T-helper 1 cell (primary cell): Measurements from ENCODE around the gene SH3YL1.

Source experiments
- DNase-seq, 5 donors: peaks; one replicate each; pipeline ENCODE4 v3.0.0-alpha.2; 2012 to 2020
- total RNA-seq, 4 donors: gene quantifications; one replicate each; lab custom pipeline; 2026; lab: John Stamatoyannopoulos, UW

SH3YL1 gene, protein sequence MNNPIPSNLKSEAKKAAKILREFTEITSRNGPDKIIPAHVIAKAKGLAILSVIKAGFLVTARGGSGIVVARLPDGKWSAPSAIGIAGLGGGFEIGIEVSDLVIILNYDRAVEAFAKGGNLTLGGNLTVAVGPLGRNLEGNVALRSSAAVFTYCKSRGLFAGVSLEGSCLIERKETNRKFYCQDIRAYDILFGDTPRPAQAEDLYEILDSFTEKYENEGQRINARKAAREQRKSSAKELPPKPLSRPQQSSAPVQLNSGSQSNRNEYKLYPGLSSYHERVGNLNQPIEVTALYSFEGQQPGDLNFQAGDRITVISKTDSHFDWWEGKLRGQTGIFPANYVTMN
- total RNA-seq = 46.0 to 67.5 (median 60.8) reads per million in 4 donors

GRCh38 chr2:263774-264492, at the start of gene SH3YL1:
Gene SH3YL1 (minus strand): TSS chr2:264032. CDS start chr2:263984, 48 bp downstream.
- peak; percentile 27 to 68 (median 64) for DNase-seq

DNA sequence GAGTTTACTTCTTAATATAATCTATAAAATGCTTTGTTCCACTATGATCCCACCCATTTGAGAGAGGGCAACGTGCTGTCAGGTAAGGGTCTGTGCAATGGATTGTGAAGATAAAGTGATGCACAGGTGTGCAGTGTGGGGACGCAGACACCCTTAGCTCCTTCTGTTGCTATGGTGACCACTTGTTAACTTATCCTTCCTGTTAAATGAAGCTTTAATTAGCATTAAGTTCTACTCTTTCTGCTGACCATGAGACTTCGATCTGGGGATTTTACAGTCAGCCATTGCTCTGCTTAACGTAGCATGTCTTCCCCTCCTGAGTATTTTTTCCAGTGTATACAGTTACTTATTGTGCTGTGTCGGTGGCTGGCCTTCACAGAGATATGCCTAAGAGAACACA, 47.2 kb upstream of the SH3YL1 start:
- no peak for DNase-seq

DNA sequence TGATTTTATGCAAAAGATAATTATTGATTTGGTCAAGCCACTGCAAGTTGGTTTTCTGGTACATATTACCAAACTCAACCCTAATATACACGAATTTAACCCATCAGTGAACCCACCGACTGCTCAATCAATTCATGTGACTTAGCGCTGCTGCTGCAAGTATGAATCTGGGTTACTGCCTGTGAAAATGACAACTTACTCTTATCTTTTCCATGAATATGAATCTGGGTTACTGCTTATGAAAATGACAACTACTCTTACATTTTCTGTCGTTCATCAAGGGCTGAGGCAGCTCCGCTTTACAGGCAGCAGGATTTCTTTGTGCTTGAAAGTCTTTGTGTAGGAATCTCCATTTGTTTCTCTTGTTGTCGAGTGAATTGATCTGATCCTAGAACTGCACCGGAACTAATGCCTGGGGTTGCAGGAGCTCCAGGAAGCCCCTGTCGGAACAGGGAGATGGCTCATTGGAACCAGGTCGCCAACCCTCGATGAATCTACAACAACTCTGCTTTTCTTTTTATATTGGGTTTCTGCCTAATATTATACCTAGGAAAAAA, 46.2 kb upstream of the SH3YL1 start:
- no peak for DNase-seq

- no peak for DNase-seq
Observed at GRCh38 chr2:309148-309953, 45.5 kb upstream of the SH3YL1 start.

DNA sequence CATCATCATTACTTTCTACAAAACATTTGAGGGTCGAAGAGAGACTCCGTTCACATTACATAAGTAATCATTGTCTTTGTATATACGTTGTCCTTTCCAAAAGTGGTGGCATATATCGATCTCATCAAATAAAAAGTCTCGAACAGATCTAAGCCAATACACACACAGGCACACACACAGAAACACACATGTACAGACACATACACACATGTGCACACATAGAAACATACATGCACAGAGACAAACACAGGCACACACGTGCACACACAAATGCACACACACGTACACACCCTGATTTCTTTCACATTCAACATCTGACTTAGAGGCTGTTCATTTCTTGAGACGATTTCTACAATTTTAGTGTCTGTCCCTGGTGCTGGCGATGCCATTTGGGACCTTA, 41.5 kb upstream of the SH3YL1 start:
- no peak for DNase-seq

GRCh38 chr2:296354-296753, 32.5 kb upstream of the SH3YL1 start:
- DNase-seq = no peak

DNA sequence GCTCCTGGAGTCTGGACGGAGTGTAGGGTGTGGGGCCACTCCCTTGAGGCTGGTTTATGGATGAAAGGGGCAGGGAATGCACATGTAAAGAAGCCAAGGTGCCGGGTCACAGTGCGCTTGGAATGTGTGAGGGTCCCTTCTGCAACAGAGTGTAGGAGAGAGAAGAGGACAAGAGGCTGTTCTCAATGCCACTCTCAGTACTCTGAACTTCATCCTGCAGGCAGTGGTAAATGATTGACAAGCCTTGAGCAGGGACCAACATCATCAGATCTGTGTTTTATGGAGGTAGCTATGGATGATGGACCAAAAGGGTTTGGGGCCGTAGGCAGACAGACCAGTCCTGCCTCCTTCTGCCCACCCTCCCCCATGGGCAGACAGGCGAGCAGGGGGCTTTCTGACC, 31.3 kb upstream of the SH3YL1 start:
- no peak for DNase-seq

DNA sequence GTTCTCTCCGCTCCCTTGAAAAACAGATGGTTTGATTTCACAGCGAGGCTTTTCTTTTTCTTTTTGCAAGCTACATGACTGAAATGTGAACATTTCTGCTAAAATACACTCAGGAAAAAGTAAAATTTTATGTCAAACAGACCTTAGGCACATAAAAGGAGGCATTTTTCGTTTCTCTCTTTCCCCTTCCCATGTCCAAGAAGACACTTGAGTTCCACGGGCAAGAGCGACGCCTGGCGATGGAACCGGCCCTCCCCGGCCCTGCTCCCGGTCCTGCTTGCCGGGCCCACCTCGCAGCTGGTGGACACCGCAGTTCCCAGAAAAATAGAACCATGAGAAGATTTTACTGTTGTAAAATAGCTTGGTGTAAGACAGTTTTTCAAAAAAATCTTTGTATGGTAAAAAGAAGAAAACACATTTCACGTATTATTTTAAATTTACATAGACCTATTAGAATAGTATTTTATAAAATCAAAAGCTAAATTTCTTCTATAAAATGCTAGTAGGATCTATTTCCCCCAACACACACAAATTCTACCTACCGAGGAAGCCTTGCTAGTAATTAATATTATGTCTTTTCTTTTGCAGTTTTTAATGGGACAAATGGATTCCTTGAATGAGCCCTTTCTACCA, 26.4 kb upstream of the SH3YL1 start:
- peak in 2 of 5 donors; percentile 41 to 53 for DNase-seq

DNA sequence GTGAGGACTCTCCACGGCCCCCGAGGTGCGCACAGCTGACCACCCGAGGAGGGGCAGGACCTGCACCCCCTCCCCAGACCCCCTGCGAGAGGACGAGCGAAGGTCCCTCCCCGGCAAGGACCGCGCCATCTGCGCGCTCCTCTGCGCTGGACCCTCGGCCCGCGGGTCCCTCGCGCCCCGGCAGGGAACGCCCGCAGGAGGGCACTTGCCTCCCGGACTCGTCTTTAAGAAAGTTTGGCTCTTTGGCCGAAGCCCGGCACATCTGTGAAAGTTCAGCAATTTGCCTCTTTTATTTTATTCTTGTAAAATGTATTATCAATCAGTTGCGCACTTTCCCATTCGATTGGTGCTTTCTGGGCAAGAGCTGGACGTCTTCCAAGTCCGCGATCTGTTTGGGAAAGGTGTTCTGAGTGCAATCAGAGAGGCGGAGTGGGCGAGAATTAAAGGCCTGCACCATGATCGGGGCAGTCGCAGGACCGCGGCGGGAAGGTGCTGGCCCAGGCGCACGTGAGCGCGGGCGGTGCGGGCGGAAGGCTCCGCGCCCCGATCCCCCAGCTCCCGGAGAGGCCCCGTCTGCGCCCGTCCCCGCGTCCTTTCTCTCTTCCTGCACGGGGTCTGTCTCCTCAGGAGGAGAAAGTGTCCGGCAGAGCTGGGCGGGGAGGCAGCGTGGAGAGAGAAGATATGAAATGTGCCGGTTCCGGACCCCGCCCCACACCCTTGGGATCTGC, 25.7 kb upstream of the SH3YL1 start:
- no peak for DNase-seq

DNA sequence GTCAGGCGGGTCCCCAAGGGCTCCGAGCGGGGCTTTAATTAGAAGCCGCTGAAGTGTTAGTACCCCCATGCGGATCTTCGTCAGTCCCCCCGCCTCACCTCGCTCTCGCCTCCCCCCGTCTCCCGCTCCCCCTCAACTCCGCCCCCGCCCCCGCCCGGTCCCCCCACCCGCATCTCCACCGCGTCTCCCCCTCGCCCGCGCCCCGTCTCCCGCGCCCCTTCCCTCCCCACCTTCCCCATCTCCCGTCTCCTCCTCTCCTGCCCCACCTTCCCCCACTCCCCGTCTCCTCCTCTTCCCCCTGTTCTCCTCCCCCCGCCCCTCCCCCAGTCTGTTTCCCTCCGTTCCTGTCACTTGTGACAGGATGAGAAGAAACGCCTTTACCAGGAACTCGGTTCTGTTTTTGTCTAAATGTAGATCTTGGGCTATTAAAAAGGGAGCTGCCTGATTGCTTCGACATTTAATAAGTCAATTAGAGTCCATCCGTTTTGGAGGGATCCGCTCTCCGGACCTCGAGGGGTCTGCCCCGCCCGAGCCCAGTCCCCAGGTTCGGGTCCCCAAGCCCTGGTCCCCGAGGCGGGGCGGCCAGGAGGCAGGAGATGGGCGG, 25.0 kb upstream of the SH3YL1 start:
- DNase-seq = no peak

DNA sequence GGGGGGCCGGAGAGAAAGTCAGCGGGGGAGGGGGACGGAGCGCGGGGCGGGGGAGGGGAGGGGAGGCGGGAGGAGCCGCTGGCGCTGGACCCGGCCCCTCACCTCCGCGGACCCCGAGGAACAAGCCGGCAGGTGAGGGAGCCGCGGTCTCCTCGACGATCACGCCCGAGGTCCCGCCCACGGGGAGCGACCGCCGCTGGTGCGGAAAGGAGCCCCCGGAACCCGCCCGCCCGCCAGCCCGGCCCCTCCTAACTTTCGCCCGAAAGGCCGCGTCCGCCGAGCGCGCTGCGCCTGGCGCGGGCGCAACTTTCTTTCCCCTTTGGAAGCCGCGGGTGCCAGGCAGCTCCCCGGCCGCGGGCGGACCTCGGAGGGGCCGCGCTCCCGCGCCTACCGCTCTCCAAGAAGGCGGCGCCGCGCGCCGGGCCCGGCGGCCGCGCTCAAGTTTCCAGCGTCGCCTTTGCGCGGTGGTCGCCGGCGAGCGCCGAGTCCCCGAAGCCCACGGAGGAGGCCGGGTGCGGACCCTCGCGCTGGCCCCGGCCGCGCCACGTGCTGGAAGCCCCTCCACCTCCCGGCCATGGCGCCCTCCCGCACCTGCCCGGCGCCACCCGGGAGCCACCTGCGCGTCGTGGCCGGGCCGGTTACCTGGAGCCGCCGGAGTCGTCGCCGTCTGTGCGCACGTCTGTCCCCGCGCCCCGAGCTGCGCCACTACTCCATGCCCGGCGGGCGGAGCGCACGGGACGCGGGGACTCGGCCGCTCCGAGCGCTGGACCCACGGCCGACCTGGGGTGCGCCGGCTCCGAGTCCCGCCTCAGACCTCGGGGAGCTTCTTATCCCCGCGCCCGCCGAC, 24.3 kb upstream of the SH3YL1 start, which contains the start of gene ALKAL2:
Gene ALKAL2, minus strand, starts transcription at position 181 of the 847 bp plus-strand sequence. CDS start 256 bp downstream, outside the sequence.
- no peak for DNase-seq

GRCh38 chr2:287471-287885, 23.6 kb upstream of the SH3YL1 start:
- no peak for DNase-seq

DNA sequence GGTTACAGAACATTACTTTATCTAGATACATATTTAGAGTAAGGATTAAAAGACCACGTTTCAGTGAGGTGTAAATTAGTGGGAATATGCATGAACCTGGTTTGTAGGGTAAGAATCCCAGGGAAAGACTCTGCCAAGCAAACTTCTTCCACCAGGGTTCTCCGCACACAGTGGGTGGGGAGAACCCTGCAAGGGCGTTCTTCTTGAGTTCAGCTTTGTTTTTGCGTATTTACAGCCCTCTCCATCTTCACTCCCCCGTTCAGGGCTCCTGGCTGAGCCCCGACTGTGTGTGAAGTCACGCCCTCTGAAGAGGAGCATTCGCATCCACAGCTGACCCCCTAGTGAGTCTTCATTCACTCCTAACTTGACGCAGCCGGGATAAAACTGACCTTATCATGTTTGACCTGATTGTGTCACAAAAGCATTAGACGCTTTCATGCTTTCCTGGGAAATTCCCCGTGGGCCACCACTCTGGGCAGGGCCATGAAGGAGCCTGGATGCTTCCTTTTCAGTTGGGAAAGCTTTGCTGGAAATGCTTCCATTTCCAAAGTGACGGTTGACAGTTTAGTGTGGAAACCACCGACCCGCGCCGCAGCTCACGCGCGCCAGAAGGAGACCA, 23.1 kb upstream of the SH3YL1 start:
- DNase-seq = no peak

DNA sequence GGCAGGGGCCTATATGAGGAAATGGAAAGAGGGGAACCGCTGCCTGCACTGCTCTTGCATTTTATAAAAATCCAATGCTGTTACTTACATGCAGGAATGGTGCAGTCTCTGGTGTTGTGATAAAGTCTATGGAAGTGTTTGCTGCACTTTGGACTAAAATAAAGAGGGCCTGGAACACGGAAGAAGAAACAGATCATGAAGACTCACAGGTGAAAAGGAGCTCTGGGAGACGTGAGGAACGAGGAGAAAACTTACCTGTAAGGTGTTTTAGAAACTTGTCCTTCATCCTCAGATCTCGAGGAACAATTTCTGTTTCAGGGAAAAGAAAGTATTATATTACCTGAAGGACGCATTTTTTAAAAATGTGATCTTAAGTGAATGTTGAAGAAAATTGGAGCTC, 22.2 kb upstream of the SH3YL1 start:
- no peak for DNase-seq

DNA sequence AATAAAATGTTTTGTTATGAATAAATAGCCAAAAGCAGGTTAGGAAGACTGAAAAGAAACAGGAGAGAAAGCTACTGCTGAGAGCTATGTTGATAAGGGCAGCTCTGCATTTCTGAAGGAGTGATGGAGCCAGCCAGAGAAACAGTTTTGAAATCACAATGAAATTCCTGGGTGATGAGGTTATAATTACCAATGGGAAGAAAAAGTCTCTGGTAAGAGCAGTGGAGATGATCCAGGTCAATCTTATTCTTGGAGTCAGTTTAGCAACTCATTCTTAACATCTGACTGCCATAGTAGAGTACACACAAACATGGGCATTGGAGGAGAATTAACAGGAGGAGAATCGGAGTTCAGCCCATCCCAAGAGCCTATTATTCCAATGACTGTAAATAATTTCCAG, 21.7 kb upstream of the SH3YL1 start:
- DNase-seq = no peak

DNA sequence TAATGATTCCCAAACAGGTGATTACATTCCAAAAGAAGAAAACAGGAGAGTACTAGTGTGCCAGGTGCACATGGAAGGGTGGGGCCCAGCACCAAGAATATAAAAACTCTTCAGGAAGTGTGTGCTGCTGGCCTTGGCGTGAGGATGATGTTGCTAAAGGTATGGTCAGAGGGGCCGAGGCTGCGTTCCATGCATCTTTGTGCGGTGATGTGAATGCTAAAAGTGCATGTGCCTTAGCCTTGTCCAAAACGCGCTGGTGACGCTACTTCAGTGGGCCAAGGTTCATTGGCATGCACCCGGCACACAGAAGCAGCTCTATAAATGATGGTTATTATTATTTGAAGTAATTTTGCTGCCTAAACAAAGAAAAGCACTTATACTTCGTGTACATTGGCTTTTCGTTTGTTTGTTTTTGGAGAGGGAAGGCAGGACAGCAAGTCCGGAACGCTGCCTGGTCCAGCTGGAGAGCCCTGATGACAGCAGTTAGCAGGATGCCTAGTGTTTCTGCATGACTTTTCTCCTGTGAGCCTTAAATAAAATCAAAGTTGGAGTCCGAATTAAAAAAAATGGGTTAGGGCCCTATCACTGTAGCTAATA, 21.2 kb upstream of the SH3YL1 start:
- DNase-seq = no peak

DNA sequence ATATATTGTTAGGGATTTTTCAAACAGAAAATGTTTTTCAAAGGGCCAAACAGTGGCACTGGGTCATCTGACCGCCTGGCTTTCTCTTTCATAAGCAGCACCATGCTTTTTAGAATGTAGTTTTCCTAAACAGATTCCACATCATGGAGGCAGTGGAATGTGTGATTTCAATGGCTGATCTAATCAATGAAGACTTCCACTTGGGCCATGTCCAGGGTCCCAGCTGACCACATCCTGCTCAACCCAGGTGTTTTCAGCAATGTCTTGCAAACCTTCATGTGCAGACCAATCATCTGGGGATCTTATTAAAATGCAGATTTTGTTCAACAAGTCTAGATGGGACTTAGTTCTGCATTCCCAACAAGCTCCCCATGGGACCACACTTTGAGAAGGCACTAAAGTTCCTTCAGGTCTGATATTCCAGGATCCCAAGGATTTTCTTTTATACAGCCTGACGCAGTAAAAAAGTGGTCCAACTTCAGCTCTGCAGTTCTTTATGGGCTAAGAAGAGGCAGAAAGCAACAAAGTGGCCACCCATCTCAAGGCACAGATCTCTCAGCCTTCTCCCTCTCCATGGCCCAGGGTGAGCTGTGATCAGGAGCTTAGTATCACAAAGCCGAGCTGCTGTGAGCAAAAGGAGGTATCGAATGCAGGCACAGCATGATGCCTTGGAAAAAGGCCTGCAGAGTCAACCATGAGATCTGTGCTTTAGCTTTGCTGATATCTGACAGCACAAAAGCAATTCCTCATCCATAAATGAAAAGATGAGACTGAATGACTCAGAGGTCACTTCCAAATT, 20.4 kb upstream of the SH3YL1 start:
- DNase-seq = no peak
